Fibroblast of pulmonary artery (primary cell): ENCODE results near the gene NPDC1.

Experiments
- DNase-seq: peaks from one replicate; pipeline ENCODE4 v3.0.0-alpha.2; 2010; ENCODE audit warnings: low read depth
- H3K4me3 ChIP-seq: replicated peaks from 2 replicates; pipeline ENCODE4 v1.5.1; 2011; ENCODE audit warnings: low read depth, mild to moderate bottlenecking, control low read depth, low read length, moderate library complexity
- TF ChIP-seq, protein P1 (sequence below): IDR thresholded peaks from 2 replicates; pipeline ENCODE4 v1.5.1; 2011; ENCODE audit warnings: mild to moderate bottlenecking, control low read depth, low read length, inconsistent platforms; ENCODE audit errors: missing control alignments

NPDC1 gene

DNA sequence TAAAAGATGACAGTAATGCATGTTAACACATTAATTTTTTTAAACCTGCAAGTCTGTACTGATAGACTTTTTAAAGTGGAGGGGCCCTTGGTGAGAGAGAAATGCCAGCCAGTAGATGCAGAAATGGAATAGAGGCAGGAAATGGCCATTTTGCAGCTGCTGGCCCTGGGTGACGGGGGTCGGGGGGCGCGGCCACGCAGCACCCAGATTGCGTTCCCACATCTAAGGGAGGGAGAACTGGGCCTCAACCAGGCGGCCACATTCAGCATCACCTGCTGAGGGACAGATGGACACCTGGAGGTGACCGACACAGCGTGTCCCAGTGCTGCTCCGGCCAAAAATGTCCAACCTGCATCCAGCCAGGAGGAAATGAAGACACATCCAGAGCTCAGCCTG lies 43.3 kb downstream of the NPDC1 start:
- no peak for DNase-seq

DNA sequence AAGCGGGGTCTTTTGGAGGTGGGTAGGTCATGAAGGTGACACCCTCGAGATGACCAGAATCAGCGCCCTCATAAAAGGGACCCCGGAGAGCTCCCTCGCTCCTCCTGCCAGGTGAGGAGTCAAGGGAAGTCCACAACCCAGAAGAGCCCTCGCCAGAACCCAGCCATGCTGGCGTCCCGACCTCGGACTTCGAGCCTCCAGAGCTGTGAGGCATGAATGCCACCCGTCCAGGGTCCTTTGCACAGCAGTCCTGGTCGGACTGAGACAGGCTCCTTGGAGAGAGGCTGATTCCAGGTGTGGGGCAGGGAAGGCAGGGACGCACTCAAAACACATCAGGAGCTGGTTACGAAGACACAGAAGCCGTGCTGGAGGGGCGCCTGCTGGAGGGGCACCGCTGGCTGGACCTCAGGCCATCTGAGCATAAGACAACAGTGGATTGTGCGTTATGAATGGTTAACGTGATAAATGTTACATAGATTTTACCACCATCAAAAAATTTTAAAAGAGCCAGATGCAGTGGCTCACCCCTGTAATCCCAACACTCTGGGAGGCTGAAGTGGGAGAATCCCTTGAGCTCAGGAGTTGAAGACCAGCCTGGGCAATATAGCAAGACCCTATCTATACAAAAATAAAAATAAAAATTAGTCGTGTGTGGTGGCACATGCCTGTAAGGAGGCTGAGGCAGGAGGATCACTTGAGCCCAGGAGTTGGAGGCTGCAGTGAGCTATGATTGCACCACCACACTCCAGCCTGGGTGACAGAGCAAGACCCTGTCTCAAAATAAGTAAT lies 43.9 kb downstream of the NPDC1 start:
- TF ChIP-seq, protein P1, sequence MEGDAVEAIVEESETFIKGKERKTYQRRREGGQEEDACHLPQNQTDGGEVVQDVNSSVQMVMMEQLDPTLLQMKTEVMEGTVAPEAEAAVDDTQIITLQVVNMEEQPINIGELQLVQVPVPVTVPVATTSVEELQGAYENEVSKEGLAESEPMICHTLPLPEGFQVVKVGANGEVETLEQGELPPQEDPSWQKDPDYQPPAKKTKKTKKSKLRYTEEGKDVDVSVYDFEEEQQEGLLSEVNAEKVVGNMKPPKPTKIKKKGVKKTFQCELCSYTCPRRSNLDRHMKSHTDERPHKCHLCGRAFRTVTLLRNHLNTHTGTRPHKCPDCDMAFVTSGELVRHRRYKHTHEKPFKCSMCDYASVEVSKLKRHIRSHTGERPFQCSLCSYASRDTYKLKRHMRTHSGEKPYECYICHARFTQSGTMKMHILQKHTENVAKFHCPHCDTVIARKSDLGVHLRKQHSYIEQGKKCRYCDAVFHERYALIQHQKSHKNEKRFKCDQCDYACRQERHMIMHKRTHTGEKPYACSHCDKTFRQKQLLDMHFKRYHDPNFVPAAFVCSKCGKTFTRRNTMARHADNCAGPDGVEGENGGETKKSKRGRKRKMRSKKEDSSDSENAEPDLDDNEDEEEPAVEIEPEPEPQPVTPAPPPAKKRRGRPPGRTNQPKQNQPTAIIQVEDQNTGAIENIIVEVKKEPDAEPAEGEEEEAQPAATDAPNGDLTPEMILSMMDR = no peak
- H3K4me3 ChIP-seq = no peak overlapping the region
- no peak for DNase-seq

More for the DNA sequence above, 43.3 kb downstream of the NPDC1 start:
- TF ChIP-seq, protein P1 = no peak
- no peak overlapping the region for H3K4me3 ChIP-seq

DNA sequence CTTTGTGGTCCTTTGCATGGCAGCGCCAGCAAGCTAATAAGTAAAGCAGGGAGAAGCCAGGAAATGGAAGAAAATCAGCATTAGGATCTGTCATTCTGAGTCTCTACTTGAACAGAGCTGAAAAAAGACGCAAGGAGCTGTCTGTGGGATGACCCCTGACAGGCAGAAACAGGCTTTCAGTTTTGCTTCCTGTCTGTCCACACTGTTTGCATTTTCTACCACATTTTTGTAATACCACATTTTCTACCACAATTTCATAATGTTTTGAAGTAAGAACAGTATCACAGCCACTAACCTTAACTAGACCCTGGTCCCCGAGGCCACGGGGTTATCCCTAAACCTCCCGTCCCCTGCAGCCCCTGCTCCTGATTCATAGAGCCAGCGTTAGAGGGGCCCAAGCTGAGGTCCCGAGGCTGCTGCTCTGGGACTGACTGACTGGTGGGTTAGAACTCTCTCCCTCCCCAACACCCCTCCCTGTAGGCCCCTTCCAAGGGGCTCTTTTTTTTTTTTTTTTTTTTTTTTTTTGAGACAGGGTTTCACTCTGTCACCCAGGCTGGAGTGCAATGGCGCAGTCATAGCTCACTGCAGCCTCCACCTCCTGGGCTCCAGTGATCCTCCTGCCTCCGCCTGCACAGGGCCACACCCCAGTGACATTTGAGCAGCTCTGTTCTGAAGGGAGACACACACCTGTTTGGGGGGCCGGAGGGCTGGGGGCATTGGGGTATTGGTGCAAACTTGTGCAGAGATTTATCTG lies 45.6 kb downstream of the NPDC1 start:
- peak; percentile 54 for DNase-seq
- H3K4me3 ChIP-seq = no peak overlapping the region
- TF ChIP-seq, protein P1 = no peak

DNA sequence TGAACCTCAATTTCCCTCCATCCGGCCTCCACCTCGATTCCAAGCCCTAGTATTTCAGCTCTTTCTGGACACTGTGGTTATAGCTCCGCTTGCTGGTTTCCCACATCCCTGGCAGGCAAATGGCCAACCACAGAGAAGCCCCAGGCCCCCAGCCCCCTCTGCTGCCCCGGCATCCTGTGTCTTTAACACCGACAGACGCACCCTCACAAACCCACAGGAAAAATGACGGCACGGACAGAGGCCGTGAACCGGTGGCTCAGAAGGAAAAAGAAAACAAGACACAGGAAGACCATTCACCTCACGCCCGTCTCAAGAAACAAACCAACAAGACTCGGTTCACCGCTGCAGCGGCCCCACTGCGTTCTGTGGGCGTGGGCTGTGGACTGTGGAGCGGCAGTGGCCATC lies 48.1 kb downstream of the NPDC1 start:
- no peak for DNase-seq
- no peak overlapping the region for H3K4me3 ChIP-seq
- TF ChIP-seq, protein P1 = no peak

DNA sequence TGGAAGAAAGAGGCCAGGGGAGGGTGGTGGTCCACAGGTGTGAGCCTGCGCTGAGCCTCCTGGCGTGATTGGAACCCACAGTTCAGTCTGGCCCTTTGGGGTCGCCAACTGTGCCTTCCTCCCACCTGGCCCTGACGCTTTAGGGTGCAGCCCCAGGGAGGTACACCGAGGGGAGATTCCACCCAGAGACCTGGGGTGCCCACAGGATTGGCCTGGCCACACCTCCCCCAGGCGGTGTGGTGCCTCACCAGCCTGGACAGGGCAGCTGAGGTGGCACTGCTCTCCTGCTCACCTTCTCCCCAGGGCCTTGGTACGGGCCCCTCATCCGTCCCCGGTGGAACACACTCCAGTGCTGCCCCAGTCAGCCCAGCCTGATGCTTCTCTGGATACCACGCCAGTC lies 48.6 kb downstream of the NPDC1 start:
- no peak for DNase-seq
- no peak overlapping the region for H3K4me3 ChIP-seq
- TF ChIP-seq, protein P1 = no peak

DNA sequence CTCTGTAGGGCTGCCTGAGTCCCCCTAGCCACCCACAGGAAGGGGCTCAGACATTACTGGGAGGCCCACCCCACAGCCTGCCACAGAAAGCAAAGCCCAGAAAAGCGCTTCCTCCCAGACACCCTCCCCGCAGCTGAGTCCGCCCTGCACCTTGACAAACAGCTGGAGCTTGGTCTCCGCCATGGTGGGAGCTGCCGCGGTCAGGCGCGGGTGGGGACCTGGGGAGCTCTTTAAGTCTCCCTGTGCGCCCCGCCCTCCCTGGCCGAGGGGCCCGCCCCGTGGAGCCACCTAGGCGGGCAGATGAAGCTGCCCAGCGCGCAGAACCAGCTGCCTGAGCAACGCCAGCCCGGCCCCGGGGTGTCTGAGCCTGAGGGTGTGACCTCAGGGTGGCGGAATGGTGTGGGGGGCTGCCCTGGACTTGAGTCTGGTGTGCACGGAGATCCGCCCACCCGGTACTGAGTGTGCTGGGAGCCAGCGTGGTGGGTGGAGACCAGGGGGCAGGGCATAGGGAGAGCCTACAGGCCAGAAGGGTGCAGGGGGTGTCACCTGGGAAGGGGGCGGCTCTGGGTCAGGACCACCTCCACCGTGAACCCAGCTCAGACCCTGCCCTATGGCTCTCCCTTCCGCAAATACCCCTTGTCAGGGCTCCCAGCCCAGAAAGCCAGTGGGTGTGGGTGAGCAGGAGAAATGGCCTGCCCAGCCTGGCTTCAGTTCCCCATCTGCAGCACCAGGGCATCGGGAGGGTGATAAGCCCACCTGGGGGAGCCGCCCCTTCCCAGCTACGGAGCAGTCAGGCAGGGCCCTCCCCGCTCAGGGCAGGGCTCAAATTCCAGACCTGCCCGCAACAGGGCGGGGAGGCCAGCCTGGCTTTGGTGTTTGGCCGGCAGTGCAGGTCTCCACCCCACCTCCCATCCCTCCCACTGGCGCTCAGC lies 49.4 kb downstream of the NPDC1 start, which contains the start of gene CLIC3:
CLIC3 (minus strand) TSS at position 208 of the 932 bp plus-strand sequence; CDS start at position 183, 25 bp downstream.
- H3K4me3 ChIP-seq = no peak within 1 kb of the TSS
- DNase-seq = no peak
- TF ChIP-seq, protein P1 = no peak
